Psoas muscle (tissue), 8 donors: ENCODE measurements around the gene TMEM132A. TPM values are rescaled to one million over a fixed set of nuclear protein-coding genes. Genes with fewer than 3 reads are reported as not detected.
A peak's percentile ranks its signal among the peaks of the same experiment; 100 is the strongest.

Source experiments
- ATAC-seq, 4 donors: fragments of 200-7000 bp; cut with Tn5 transposase; one replicate each; pipeline ENCODE4 v1.9.1; 2020; ENCODE audit warnings: moderate library complexity in 3 of 4, mild to moderate bottlenecking in 2 of 4
- DNase-seq, 2 donors: peaks; one replicate each; pipeline ENCODE4 v3.0.0-alpha.2; 2020
- H3K27ac ChIP-seq: fragments of 200-600 bp; one replicate; pipeline ENCODE4 v1.8.0; 2022
- H3K27me3 ChIP-seq, 3 donors: fragments of 200-600 bp in 1 of 3; one replicate each; pipeline versions ENCODE4 v1.6.1 to v1.8.0; 2013 to 2022; ENCODE audit warnings: low read length in 2 of 3, mild to moderate bottlenecking in 2 of 3, moderate library complexity in 1 of 3; ENCODE audit not compliant: insufficient read depth in 3 of 3
- H3K36me3 ChIP-seq, 2 donors: fragments of 200-600 bp in 1 of 2; one replicate each; pipeline versions ENCODE4 v1.6.1 to v1.8.0; 2013 to 2022; ENCODE audit warnings: low read depth in 1 of 2, mild to moderate bottlenecking in 1 of 2, moderate library complexity in 1 of 2; ENCODE audit not compliant: insufficient read depth in 1 of 2
- H3K4me1 ChIP-seq: fragments of 200-600 bp; one replicate; pipeline ENCODE4 v1.8.0; 2022
- H3K4me3 ChIP-seq: fragments of 200-600 bp; one replicate; pipeline ENCODE4 v1.8.0; 2022; ENCODE audit warnings: mild to moderate bottlenecking
- H3K9me3 ChIP-seq: fragments of 200-600 bp; one replicate; pipeline ENCODE4 v1.8.0; 2022
- CTCF ChIP-seq: fragments of 200-600 bp; IDR thresholded peaks from one replicate; pipeline ENCODE4 v1.8.0; 2022; ENCODE audit warnings: antibody characterized with exemption
- WGBS, 3 donors: extraction: QIAGEN DNeasy Blood & Tissue Kit; methylation state at CpG; one replicate each; pipeline versions ENCODE4 v1.1.6 to v1.1.7; 2013; 5-methylcytosine and 5-hydroxymethylcytosine counted together
- intact Hi-C, 2 donors: fragments of 100-400 bp; cut with DNase I; formaldehyde crosslinking; loops; one replicate each; pipeline versions ENCODE4 v1.11.0 to v1.14.2; 2022
- polyA plus RNA-seq, 3 donors: library from polyadenylated mRNA; stranded (reverse); fragments of 200-250 nt; gene quantifications; one replicate each; pipeline ENCODE4 v1.2.3, GENCODE V29; 2013
- total RNA-seq, 4 donors: library from RNA; stranded (reverse); fragmentation: NEBNext Ultra II Directional in 2 of 4; extraction: Animal tissue kit (Norgen Biotek cat#: 25700) in 2 of 4; gene quantifications; one replicate each; pipeline versions ENCODE4 v1.2.1 to v1.2.4, GENCODE V29; 2021 to 2023
- donor health status: healthy with polysubstance abuse.
- donor health status: DM: no; HTN: no; CAD: no; lungs with moderate emphysema.
- donor health status: Bipolar disorder and iron deficiency.
- donor health status: healthy.
- donor health status: DM: yes; HTN: yes; CAD: no.
- donor health status: DM: no; HTN: no; CAD: no.
- donor health status: DM: no; HTN: no; CAD: no.
- donor health status: DM: yes; HTN: yes; CAD: no.

Gene TMEM132A
- total and polyA plus RNA-seq, 7 donors, result 2.0 to 7.7 (median 3.7) TPM

- ATAC-seq (no peak), DNase-seq (no peak)
- H3K27ac ChIP-seq, result no peak overlapping the region
- TF ChIP-seq CTCF, result no peak
- H3K9me3 ChIP-seq, result no peaks in the 10 kb centered on the region
- H3K4me3 ChIP-seq, result no peak overlapping the region
- no peaks in the 10 kb centered on the region for H3K36me3 ChIP-seq
- H3K27me3 ChIP-seq, result no peaks in the 10 kb centered on the region
- H3K4me1 ChIP-seq, result no peaks in the 10 kb centered on the region
- WGBS, 3 donors, result 68 to 81% (median 77%) methylated on average over 4 of the region's 4 CpGs
- intact Hi-C loops, result no loop called here
Observed at GRCh38 chr11:60966890-60967289, 42.6 kb downstream of the TMEM132A start.

- no peak for ATAC-seq
- WGBS, 3 donors, result 46 to 98% (median 97%) methylated on average over 1 of the region's 1 CpG
- Histone ChIP-seq H3K4me1 (no peaks in the 10 kb centered on the region), H3K27me3 (no peaks in the 10 kb centered on the region), H3K36me3 (no peaks in the 10 kb centered on the region), H3K27ac (no peak overlapping the region), H3K9me3 (no peaks in the 10 kb centered on the region), H3K4me3 (no peak overlapping the region)
- no peak for TF ChIP-seq CTCF
- intact Hi-C loops, result no loop called here
- no peak for DNase-seq
Observed at GRCh38 chr11:60968223-60968622, 44.0 kb downstream of the TMEM132A start.

DNA sequence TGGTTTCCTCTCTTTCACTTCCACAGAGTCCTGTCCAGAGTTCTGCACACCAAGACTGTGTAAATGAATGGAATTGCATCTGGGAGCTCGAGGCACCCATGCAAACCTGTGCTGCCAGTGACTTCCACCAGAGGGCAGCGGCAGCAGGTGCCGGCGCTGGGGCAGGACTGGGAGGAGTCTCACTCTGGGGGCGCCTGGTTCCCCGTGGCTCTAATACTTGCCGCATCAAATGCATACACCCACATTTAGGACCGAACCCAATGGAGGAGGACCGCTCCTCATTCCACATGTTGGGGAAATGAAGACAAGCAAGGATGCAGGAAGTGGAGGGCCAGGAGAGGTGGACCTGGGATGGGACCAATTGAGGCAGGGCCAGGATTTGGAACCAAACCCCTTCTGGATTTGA lies 46.1 kb downstream of the TMEM132A start:
- TF ChIP-seq CTCF, result peak; percentile 83
- DNase-seq (peak; percentile 31 to 69), ATAC-seq (peak; percentile 69 to 73 (median 72))
- 21 to 27% (median 26%) methylated on average over 9 of the region's 9 CpGs for WGBS, 3 donors
- Histone ChIP-seq H3K4me3 (no peak overlapping the region), H3K9me3 (no peaks in the 10 kb centered on the region), H3K27ac (no peak overlapping the region), H3K4me1 (no peaks in the 10 kb centered on the region), H3K27me3 (no peaks in the 10 kb centered on the region), H3K36me3 (no peaks in the 10 kb centered on the region)
- intact Hi-C loops, result loop anchor here in 1 of 2 donors (1.0 kb wide), 1 partner anchor 159 kb away; no protein-coding TSS in a partner anchor

- 75 to 91% (median 80%) methylated on average over 5 of the region's 5 CpGs for WGBS, 3 donors
- intact Hi-C loops, result loop anchor here in 1 of 2 donors (1.0 kb wide), 1 partner anchor 158 kb away; no protein-coding TSS in a partner anchor
- Histone ChIP-seq H3K4me1 (no peaks in the 10 kb centered on the region), H3K27me3 (no peaks in the 10 kb centered on the region), H3K4me3 (no peak overlapping the region), H3K36me3 (no peaks in the 10 kb centered on the region), H3K9me3 (no peaks in the 10 kb centered on the region), H3K27ac (no peak overlapping the region)
- DNase-seq, result no peak
- no peak for TF ChIP-seq CTCF
- ATAC-seq, result no peak
Observed at GRCh38 chr11:60970890-60971289, 46.6 kb downstream of the TMEM132A start.

- Histone ChIP-seq H3K36me3 (no peaks in the 10 kb centered on the region), H3K4me1 (no peaks in the 10 kb centered on the region), H3K27ac (no peak within 1 kb of the TSS), H3K4me3 (no peak within 1 kb of the TSS), H3K27me3 (no peaks in the 10 kb centered on the region), H3K9me3 (no peaks in the 10 kb centered on the region)
- ATAC-seq (no peak), DNase-seq (no peak)
- intact Hi-C loops, result no loop called here
- TF ChIP-seq CTCF, result no peak
- 88 to 90% (median 88%) methylated on average over 16 of the region's 16 CpGs for WGBS, 3 donors
Observed at GRCh38 chr11:60971520-60971919, 47.3 kb downstream of the TMEM132A start, which contains the start of gene CD6. Gene CD6, plus strand, starts transcription at chr11:60971680. Its CDS starts 186 bp downstream, at chr11:60971866.
